ENCODE measurements around the gene OPCML.

DNA sequence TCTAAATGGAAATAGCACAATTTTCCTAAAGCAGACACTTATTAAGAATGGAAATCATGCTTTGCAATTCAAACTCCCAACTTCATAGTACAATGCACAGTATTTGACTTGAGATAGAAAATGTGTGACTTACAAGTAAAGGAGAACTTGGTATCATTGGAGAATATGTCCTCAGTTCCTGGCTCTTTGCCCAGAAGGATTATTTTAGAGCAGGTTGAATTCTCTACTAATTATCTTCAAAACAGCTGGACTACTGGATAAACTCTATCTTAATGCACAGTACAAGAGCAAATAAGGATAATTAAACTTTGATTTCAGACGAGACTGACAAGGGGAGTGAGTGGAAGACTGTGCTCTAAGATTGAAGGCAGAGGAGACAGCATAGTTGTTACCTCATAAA, 839.4 kb downstream of the OPCML start:
- TF ChIP-seq CTCF (IDR thresholded peaks at IDR 0.05), result no peak
- TF ChIP-seq ZFX (IDR thresholded peaks at IDR 0.05; ENCODE audit: borderline replicate concordance), result no peak
